Ishikawa (cell line): ENCODE data around the gene TMEM44.

Experiments used
- EGR1 ChIP-seq: IDR thresholded peaks from 2 replicates; pipeline ENCODE4 v1.6.1; 2012
- EP300 ChIP-seq: IDR thresholded peaks from 2 replicates; pipeline ENCODE4 v1.6.1; 2012; ENCODE audit warnings: borderline replicate concordance
- MAX ChIP-seq: IDR thresholded peaks from 2 replicates; pipeline ENCODE4 v1.6.1; 2012
- NFIC ChIP-seq: IDR thresholded peaks from 2 replicates; pipeline ENCODE4 v1.6.1; 2012
- RAD21 ChIP-seq: IDR thresholded peaks from 2 replicates; pipeline ENCODE4 v1.6.1; 2012; ENCODE audit warnings: low read depth
- TAF1 ChIP-seq: IDR thresholded peaks from 2 replicates; pipeline ENCODE4 v1.6.1; 2012; ENCODE audit warnings: low read depth, mild to moderate bottlenecking
- TCF12 ChIP-seq: IDR thresholded peaks from 2 replicates; pipeline ENCODE4 v1.6.1; 2012; ENCODE audit warnings: low read depth
- TEAD4 ChIP-seq: IDR thresholded peaks from 2 replicates; pipeline ENCODE4 v1.6.1; 2012

TMEM44 gene

GRCh38 chr3:194537732-194538247, 95.4 kb downstream of the TMEM44 start:
- peak; percentile 56 for TF ChIP-seq MAX
- TF ChIP-seq EGR1, result no peak
- peak; percentile 94 for TF ChIP-seq TEAD4
- TF ChIP-seq EP300, result peak; percentile 52; the same call in 1 of the 2 replicates
- peak; percentile 68; the same call in 1 of the 2 replicates for TF ChIP-seq TCF12
- no peak for TF ChIP-seq TAF1
- peak; percentile 12; the same call in 1 of the 2 replicates for TF ChIP-seq RAD21
- TF ChIP-seq NFIC, result peak; percentile 82
